HG03097 (cell line): ENCODE measurements around the gene VGLL4.

Experiments used
- ATAC-seq: cut with Tn5 transposase; IDR thresholded peaks from one replicate; pipeline ENCODE4 v1.9.1; 2021; ENCODE audit not compliant: unreplicated experiment, low FRiP score

The VGLL4 gene

DNA sequence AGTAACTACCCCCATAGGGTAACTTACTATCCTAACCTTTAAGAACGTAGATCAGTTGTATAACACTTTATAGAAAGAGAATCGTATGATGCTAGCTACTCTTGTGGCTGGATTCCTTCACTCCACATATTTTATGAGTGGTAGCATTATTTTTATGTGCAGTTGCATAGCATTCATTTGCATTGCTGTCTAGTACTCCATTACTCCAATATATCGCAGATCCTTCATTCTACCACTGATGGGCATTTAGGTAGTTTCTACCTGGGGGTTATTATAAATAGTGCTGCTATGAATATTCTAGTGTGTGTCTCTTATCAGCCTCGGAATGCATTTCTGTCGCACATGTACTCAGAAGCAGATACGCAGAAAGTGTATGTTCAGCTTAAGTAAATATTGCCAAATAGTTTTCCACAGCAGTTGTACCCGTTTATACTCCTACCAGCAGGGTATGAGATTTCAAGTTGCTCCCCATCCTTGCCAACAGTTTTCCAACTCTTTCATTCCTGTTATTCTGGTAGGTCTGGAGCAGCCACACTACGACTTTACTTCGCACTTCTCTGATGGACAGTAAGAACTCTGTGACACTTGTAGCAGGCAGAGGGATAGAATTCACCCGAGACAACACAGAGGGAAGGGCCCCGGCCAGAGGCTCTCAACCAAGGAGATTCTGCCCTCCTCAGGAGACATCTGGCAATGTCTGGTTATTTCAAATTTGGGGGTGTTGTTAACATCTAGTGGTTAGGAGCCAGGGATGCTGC lies 9.8 kb upstream of the VGLL4 start:
- ATAC-seq: no peak

DNA sequence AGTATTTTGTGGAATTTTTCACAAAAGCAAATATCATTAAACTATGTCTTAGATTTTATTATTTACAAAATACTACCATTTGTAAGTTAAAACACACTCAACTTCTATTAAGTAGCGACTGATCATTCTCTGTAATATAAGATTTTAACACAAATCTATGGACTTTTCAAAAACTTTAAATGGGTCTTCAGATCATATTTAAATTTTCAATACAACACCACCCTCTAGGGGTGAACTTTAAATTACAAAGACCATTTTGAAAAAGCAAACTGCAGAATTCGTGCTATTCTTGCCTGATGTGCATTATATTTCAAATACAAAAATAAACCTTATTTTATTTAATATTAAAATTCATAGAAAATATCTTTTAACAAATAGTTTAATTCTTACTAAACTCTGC lies 8.2 kb upstream of the VGLL4 start:
- no peak for ATAC-seq

DNA sequence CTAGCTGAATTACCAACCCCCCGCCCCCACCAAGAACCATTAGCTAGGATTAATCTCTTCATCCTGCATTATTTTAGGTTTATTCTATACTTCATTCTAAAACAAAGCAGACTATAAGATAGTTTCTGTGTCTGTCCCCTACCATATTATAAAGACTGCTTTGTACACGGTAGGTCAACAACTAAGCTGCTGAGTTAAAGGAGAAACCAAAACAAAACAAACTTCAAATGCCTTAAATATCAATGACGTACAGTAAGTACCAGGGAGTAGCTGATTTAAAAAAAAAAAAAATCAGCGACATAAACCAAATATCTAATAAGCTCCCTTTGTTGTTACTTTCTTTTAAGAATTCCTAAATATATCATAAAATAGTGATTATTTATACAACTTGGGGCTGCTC lies 7.8 kb upstream of the VGLL4 start:
- no peak for ATAC-seq

DNA sequence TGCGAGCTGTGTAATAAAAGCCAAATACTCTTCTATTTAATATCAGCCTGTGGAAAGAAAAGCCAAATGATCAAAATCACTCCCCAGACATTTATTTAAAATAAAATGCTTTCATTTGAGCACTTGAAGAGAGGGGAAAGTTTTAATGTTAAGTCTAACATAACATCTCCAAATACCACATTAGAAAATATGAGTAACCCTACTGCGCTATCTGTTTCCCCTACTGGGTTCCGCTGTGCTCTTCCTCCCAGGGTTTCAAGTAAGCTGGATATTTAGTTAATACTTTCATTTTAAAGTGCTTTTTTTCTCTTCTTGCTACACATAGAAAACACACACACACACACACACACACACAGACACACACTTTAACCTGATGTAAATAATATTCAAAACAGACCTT lies 6.7 kb upstream of the VGLL4 start:
- no peak for ATAC-seq

DNA sequence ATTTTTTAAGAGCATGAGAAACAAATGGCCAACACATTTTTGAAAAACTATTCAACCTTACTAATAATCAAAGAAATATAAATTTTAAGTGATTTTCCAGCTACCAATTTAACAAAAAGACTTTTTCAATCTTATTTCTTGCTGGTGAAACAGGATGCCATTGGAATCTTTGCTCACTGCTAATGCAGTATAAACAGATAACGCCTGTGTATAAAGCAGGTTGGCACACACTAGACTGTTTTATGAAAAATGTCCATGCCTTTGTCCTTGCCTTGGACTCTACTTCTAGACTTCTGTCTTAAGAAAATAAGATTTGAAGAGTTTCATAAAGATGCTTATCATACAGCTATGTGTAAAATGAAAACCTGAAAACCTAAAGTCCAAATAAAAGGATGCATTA lies 5.0 kb upstream of the VGLL4 start:
- ATAC-seq: no peak

DNA sequence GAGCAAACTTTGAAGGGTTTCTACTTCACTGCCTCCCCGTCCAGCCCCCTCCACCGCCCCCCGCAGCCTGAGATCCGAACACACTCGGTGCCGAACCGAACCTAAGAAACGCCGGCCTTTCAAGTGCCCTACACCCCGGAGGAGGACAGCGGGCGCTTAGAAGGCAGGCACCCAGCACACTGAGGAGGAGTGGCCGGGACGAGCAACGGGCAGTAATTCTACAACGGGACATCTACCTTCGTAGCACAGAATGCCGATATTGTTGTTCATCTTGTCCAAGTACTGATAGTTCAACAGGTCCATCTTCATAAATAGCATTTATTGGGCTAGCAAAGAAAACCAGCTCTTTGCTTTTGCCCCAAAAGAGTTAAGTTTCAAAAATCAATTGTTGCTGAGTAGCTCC lies 513 bp downstream of the VGLL4 start:
- ATAC-seq: no peak

DNA sequence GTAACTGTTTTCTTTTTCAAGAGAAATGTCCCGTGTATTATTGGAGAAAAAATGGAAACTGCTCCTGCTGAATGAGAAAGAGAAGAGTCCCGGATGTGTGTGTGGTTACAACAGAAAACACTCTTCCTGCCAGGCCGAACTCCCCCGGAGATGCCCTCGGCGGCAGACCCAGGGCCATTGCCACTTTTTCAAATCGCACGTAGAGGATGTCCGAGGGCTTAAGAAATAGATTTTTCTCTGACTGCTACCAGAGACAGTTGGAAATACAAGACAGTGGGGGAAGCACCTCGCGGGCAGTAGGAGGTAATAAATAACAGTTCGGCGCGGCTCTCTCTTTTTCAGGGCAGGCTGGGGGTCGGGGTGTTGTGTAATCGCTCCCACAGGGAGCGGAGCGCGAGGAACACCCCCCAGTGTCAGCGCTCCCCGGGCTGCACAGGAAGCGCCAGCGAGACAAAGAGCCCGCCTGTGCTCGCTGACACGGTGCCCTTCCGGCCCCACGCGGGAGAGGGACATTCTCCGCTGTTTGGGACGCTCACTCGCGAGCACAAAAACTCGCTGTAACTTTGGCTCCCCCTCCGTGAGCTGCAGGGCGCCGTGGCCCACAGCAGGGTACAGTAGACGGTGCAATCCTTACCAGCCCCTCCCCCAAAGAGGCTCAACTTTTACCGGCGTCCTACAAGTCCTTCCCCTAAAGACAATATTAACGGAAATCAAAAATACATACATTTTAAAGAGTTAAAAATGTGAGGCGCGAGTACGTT lies 1.1 kb downstream of the VGLL4 start:
- peak; percentile 59 for ATAC-seq

DNA sequence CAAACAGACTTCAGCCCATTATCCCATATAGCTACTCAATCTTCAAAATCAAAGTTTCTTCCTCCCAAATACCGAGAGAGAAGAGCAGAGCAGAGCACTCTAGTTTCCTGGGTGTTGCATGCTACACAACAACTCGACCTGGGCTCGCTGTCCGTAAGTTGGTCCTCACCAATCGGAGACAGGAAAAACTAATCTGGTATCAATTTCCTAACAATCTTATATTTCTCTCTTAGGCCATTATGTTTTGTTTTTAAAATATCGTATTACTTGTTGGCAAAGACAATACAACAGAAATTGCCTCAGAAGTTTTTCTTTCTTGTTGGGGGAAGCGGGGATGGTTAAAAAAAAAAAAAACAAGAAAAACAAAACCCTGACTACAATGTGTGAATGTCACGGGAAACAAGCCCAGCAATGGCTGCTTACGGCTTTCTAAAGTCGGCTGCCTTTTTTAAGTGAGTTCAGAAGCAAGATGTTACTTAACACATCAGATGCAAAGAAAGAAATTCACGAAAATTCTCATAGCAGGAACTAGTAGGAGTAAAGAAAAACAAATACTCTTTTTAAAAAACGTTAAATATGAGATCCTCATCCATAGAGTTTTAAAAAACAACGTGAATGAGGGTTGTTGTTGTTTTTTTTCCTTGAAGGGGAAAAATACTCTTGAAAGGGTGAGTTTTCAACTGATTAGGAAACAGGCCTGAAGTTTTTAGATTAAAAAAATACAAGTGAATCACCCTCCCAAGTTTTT lies 1.9 kb downstream of the VGLL4 start:
- no peak for ATAC-seq

DNA sequence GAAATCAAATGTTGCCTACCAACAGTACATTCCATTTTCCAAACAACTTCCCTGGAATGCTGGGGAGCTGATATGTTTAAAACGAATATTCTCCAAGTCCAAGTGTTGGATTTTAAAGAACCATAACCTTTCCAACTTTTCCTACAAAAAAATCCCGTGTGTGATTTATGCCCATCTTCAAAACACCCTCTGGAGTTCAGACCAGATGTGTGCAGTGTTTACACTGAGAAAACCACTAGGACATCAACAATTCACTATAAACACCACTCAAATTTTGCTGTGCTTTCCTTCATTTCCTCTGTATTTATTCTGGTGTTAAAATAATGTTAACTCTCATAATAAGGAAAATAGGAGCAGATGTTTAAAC lies 2.4 kb downstream of the VGLL4 start:
- no peak for ATAC-seq

DNA sequence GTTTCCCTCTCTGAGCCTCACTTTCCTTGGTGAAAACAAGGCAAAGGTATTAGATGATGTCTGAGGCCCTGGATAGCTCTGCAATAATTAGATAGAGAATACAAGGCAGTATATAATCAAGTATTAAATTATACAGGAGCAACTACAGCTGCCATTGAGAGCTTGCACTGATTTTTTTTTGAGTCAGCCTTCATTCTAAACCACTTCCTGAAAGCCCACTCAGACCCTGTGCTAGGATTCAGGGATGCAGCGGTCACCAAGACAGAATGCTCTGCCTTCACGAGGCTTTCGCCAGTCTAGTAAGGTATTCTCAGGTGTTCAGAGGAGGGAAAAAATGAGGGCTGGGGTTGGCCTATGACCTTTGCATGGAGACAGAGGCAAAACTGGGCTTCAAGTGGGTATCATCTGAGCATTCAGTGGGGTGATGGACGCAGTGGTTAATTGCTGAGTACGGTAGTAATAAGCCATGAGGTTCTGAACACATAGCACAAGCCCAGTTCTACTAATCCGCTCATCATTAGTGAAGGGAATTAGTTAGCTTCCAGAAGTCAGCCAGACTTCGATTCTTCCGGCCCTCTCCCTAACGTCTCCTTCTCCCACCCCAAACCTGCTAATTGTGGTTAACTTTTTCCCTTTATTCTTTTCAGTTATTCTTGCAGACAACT lies 3.6 kb downstream of the VGLL4 start:
- ATAC-seq: no peak

DNA sequence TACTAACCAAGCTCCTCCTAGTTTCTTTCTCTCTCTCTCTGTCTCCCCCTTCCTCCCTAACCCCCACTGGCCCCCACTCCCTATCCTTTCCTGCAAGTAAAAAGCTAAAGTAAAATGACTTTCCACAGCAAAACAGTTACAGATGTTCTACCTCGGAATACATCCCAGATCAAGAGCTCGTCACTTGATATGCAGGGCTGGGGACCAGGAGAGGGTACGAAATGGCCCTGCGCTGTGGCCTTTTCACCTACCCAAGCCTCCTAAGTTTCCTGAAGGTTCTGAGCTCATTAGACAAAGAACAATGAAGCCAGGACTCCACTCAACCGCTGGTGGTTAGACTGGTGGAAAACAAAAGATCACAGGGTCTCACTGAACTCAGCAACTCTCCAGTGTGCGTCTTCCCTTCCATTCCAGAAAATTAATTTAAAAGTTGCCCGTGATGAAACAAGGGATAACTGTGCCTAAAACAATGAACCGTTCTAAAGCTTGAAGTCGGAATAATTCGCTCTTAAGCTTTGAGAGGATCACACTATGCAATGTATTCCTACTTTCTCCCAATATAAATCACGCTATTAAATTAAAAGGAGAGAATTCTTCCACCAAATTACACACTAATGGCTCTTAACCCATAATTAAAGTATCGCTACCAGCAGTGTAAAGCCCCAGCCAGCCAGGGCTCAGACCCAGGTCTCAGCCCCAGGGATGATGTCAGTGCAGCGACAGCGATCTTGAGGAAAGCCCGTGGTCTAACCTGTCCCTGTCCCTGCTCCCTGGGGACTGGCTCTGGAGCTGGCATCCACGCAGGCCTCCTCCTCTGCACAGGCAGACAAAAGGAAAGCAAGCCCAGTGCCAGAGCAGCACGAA lies 5.0 kb downstream of the VGLL4 start:
- ATAC-seq: no peak

DNA sequence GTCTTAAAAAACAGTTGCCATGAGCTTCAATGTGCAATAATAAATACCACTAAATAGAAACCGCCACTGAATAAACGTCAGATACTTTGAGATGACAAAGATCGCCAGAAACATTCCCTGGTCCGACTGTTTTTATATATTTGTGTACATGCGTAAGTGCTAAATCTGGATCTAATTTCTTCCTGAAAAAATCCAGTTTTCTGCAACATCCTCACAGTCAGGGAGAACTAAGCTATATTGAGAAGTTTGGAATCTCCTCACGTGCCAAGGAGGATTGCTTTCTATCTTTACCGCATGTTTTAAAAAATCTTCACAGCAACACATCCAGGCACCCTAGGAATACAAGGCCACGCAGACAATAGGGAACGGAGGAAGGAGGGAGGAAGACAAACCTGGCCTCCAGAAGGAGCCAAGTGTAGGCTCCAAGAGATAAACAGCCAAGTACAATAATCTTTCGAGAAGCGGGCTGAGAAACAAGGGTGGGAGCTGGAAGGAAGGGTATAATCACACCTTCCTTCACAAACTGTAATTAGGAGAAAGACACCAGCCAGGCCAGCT lies 5.7 kb downstream of the VGLL4 start:
- no peak for ATAC-seq

DNA sequence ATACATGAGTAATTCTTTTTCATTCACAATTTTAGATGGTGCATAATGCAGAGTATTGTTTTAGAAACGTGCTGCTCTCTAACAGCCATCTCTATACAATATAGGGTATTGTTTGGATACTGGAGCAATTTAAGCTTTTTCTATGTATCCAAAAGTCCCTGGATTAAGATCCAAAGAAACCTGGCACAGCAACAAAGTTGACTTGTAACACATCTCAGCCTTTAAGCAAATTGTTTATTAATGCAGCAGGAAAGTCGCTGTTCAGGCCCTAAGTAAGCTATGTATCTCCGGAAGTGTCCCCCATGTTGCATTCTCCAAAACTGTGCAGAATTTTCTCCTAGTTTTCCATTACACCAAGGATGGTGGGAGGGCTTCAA lies 7.3 kb downstream of the VGLL4 start:
- no peak for ATAC-seq

DNA sequence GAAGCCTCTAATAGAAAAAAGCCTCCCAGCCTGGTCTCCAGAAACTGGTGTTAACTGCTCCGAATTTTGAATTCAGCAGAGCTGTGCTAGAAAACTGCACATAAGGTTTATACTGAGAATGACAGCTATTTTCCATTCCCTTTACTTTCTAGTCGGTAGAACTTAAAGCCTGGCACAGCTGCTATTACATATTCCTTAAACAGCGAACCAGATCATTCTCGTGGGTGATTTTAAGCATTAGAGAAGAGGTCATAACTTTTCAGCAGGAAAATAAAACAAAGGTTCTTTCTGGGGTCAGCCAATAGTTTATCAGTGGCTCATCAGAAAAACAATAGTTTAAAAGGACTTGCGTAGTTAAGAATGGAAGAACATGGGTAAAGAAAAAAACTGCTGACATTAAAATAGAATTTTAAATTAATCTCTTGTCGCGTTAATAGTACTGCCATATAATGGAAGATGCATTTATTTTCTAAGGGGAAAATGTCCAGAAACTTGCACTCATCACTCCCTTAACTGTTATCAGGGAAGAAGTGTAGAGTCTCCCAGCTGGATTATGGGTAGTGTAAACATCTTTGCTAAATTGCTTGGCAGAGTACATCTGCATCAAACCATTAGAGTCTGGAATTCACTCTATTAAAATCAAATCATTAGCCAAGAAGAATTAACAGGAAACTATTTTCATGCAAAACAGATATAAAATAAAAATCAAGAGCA lies 7.9 kb downstream of the VGLL4 start:
- no peak for ATAC-seq

DNA sequence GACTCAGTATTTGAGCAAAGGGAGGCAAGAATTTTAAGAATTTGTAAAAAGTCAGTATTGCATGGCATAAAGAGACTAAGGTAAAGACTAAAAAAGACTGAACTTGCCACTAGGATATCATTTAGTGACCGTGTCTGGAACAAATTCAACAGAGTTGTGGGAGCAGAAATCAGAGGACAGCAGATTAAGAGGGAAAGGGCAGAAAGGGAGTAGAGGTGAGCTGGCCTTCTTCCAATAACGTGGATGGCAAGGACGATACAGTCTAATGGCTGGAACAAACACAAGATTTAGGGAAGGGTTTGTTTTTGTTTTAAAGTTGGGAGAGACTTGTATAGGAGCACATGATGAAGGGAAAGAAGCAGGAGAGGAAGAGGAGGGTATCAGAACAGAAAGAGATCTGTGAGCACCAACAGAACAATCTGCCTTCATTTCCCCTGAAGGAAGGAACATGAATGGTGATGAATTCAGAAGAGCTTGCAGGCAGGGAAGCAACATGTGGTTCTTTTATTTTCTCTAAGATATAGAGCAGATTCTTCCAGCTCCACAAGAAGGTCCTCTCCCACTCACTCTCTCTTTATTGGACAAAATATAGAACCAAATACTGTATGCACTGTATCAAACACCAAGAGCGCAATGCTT lies 8.6 kb downstream of the VGLL4 start:
- no peak for ATAC-seq

DNA sequence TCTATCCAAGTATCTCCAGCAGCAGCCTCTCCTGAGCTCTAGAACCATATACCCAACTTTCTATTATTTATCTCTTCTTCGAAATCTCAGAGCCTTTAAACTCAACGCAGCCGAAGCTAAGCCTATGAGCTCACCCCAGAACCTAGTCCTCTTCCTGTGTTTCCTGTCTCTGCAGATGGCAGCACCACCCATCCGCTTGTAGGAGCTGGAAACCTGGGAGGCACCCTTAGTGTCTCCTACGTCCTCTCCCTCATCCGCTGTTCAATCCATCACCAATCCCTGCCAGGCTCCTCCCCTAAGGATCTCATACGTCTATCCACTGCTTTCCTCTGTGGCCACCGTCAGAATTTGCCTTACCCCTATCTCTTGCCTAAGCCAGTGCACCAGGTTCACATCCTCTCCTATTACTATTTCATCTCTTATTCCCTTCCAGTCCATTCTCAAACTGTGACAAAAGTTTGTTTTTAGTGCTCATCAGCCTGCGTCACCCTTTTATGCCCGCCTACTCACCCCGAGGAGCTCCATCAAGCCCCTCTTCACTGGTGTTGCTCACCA lies 9.6 kb downstream of the VGLL4 start:
- no peak for ATAC-seq

DNA sequence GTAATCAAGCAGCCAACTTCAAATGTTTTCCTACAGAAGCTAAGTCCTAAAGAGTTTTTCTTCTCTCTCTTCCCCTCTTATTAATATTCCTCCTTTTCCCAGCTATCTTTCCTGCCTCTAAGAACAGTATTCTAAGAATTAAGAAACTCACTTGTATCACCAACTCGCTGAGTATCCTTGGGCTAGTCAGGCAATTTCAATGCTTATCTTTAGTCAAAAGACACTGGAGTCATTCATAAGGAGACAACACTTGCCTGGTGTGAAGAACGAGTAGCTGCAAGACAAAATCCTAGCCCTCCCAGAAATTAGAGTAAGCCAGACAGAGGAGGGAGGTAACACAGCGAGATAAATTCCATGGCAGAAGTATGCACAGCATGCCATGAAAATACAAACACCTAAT lies 10.7 kb downstream of the VGLL4 start:
- ATAC-seq: no peak

DNA sequence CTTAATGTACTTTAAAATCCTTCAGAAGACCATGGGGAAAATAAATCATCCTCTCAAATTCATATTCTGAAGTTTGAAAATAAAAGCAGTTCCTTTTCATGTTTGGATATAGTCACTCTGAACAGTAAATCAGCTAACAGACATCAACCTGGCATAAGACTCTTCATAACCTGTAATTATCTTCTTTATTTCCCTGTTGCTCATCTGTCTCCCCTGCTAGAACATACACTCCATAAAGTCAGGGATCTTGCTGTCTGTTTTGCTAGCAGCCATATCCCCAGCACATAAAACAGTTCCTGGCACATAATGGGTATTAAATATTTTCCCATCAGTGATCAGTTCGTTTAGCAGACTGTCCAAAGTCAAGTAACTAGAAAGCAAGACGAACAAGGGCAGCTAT lies 11.2 kb downstream of the VGLL4 start:
- no peak for ATAC-seq

DNA sequence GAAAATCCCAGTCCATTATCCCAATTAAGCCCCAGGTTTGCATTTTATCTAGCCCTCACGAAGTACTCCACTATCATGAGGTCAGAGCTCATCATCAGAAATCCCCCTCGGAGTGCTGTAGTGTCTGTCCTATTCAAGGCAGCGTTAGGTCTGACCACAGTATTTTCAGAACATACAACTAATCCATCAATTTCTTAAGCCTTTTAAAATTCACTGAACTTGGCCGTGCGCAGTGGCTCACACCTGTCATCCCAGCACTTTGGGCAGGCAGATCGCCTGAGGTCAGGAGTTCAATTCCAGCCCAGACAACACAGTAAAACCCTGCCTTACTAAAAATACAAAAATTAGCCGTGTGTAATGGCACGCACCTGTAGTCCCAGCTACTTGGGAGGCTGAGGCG lies 11.9 kb downstream of the VGLL4 start:
- ATAC-seq: no peak
